Islet of Langerhans (tissue), 1 donor: ENCODE results near the gene PPP1R13L.

ENCODE experiments used
- FAIRE-seq: peaks from one replicate; lab custom pipeline; 2011; peaks lifted over from hg19 to GRCh38; lab: Jason Lieb, UNC

PPP1R13L gene, protein sequence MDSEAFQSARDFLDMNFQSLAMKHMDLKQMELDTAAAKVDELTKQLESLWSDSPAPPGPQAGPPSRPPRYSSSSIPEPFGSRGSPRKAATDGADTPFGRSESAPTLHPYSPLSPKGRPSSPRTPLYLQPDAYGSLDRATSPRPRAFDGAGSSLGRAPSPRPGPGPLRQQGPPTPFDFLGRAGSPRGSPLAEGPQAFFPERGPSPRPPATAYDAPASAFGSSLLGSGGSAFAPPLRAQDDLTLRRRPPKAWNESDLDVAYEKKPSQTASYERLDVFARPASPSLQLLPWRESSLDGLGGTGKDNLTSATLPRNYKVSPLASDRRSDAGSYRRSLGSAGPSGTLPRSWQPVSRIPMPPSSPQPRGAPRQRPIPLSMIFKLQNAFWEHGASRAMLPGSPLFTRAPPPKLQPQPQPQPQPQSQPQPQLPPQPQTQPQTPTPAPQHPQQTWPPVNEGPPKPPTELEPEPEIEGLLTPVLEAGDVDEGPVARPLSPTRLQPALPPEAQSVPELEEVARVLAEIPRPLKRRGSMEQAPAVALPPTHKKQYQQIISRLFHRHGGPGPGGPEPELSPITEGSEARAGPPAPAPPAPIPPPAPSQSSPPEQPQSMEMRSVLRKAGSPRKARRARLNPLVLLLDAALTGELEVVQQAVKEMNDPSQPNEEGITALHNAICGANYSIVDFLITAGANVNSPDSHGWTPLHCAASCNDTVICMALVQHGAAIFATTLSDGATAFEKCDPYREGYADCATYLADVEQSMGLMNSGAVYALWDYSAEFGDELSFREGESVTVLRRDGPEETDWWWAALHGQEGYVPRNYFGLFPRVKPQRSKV

GRCh38 chr19:45404557-45405434, at the start of gene PPP1R13L:
PPP1R13L (minus strand) TSS chr19:45405069; CDS start chr19:45398318, 6,751 bp downstream.
- FAIRE-seq: no peak

- no peak for FAIRE-seq
Measured at GRCh38 chr19:45451850-45452387, 47.0 kb upstream of the PPP1R13L start.

GRCh38 chr19:45451131-45451849, 46.4 kb upstream of the PPP1R13L start:
- no peak for FAIRE-seq

DNA sequence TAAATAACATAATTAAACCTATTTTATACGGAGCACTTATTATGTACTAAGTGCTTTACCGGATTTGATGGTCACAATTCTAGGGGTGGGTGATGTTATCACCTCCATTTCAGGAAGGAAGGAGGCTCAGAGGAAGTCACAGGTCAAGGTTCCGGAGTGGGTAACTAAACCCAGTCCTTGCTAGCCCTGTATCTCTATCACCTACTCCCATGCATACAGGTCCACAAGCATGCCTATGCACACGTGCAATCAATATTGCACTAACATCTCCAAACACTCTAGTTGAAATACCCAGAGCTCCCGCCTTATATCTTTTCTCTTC, 45.1 kb upstream of the PPP1R13L start:
- no peak for FAIRE-seq

- FAIRE-seq: no peak
Measured at GRCh38 chr19:45448887-45449299, 44.0 kb upstream of the PPP1R13L start.

- no peak for FAIRE-seq
Measured at GRCh38 chr19:45448425-45448756, 43.5 kb upstream of the PPP1R13L start.

DNA sequence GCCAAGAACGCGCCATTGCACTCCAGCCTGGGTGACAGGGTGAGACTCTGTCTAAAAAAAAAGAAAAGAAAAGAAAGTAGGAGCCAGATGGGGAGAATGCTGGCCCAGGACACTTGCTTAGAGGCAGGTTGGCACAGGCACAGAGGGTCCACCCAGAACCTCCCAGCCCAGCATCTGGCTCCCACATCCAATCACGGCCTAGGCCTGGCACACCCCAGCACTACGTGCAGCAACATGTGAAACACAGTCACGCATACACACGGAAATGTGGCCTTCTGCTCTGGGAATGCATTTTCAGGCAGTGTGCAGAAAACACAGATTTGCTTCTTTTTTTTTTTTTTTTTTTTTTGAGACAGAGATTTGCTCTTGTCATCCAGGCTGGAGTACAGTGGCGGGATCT, 42.1 kb upstream of the PPP1R13L start:
- no peak for FAIRE-seq

DNA sequence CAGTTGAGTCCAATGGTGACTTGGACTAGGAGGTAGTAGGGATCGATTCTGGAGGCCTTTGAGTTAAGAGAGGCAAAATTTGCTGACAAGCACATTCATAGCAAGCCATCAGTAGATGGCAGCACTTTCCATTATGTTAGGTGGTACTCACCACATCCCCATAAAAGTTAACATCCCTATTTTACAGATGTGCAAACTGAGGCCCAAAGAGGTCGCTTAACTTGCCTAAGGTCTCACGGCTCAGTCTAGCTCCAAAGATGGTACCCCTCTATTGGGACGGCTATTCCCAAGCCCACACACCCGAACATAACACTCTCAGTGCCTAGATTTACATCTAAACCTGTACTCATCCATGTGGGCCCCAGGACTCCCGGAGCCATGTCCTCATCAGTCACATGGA, 41.4 kb upstream of the PPP1R13L start:
- FAIRE-seq: no peak

- FAIRE-seq: no peak
Measured at GRCh38 chr19:45445139-45445538, 40.3 kb upstream of the PPP1R13L start.

GRCh38 chr19:45444318-45445041, 39.6 kb upstream of the PPP1R13L start:
- no peak for FAIRE-seq

- FAIRE-seq: no peak
Measured at GRCh38 chr19:45443462-45444317, 38.8 kb upstream of the PPP1R13L start.

DNA sequence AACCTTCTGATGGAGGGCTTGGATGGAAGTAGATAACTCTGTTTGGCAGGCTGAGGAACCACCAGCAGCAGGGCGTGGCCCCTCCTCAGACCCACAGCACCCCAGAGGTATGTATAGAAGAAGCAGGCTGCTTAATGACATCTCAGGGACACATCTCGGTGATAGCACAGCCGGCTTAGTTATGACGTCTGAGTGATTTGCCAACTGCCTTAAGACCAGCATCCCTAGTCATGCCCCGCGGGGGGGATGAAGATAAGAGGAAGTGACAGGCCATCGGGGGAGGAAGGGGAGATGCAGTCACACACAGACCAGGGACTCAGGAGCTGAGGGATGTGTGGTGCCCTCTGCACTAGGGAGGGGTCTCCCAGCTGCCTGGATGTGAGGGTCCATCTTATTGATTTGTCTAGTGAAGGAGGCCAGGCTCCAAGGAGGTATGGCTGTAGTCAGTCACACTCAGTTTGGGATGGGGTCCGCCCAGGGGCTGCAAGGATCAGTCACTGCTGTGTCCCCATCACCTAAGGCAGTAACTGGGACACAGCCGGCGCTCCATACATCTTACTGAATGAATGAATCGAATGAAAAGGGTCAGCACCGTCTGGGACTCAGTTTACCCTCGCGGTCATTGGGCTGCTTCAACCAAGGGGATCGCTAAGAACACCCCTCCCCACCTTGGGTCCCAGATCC, 38.1 kb upstream of the PPP1R13L start:
- no peak for FAIRE-seq

- no peak for FAIRE-seq
Measured at GRCh38 chr19:45442408-45442777, 37.5 kb upstream of the PPP1R13L start.

DNA sequence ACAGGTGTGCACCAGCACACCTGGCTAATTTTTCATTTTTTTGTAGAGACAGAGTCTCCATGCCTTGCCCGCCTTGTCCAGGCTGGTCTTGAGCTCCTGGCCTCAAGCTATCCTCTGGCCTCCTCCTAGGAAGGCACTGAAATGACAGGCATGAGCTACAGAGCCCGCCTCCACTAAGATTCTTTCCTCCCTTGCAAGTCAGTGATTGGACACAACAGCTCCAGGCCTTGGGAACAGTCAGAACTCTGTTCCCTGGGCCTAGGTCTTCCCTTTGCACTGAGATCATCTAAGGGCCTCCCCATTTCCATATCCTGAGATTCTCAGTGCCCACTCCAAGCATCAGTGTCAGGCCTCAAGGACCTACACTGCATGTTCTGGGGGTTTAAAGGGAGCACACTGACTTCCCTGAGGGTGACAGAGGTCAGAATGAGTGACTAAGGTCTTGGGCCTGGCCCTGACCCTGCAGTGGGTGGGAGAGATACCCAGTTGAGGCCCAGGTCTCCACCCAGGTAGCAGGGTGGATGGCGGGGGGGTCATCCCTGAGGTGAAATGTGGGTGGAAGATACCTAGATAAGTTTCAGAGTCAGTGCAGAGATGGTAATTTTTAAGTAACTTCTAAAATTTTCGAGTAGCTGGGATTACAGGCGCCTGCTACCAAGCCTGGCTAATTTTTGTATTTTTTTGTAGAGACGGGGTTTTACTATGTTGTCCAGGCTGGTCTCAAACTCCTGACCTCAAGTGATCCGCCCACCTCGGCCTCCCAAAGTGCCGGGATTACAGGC, 36.2 kb upstream of the PPP1R13L start:
- no peak for FAIRE-seq

DNA sequence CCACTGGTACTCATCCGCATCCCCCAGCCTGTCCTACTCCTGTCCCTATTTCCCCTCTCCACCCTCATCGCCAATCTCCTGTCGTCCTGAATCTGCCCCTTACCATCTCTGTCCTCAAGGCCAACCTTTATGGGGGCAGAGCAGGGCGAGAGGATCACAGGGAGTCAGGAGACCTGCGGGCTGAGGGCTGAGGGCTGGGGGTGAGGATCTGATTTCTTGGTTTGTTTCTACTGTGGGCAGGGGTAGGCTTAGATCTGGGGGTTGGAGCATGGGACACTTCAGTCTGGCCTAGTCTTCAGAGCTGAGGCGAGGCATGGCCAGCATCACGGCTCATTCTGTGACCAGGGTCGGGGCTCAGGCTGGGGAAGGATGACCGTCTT, 35.4 kb upstream of the PPP1R13L start:
- FAIRE-seq: no peak

- FAIRE-seq: no peak
Measured at GRCh38 chr19:45439569-45440258, 34.8 kb upstream of the PPP1R13L start.

DNA sequence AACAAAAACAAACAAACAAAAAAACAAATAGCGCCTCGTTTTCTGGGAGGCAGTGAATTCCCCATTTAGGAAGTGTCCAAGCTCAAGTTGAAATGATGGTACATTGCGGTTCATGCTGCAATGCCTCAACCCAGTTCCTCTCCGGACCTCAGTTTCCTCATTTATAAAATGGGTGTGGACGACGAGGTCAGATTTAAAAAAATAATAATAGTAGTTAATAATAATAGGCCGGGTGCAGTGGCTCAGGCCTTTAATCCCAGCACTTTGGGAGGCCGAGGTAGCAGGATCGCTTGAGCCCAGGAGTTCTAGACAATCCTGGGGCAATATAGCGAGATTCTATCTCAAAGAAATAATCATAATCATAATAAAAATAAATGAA, 34.3 kb upstream of the PPP1R13L start:
- FAIRE-seq: no peak

- FAIRE-seq: no peak
Measured at GRCh38 chr19:45437328-45437727, 32.5 kb upstream of the PPP1R13L start.
